Gastroesophageal sphincter (tissue), 4 donors: Measurements from ENCODE around the gene MAPK1. TPM values are rescaled to one million over a fixed set of nuclear protein-coding genes. Genes with fewer than 3 reads are reported as not detected.

Experiments
- ATAC-seq: fragments of 150-250 bp; one replicate; pipeline ENCODE4 v1.9.1; 2016; ENCODE audit warnings: mild to moderate bottlenecking, moderate library complexity
- H3K27ac ChIP-seq, 4 donors: fragments of 200-600 bp; sonication (generic) in 3 of 4; 1 replicate in 3 of 4; 2 replicates in 1 of 4; pipeline ENCODE4 v1.5.1; 2016 to 2019
- H3K27me3 ChIP-seq: fragments of 200-600 bp; sonication (generic); one replicate; pipeline ENCODE4 v1.5.1; 2019
- H3K36me3 ChIP-seq, 2 donors: fragments of 200-600 bp; sonication (generic); one replicate each; pipeline ENCODE4 v1.5.1; 2019; ENCODE audit warnings: control low read depth in 1 of 2
- H3K4me1 ChIP-seq, 3 donors: fragments of 200-600 bp; sonication (generic); 1 replicate in 2 of 3; 2 replicates in 1 of 3; pipeline ENCODE4 v1.5.1; 2016 to 2019; ENCODE audit warnings: control low read depth in 2 of 3
- H3K4me3 ChIP-seq, 2 donors: fragments of 200-600 bp; sonication (generic); one replicate each; pipeline ENCODE4 v1.5.1; 2019; ENCODE audit warnings: mild to moderate bottlenecking in 1 of 2, moderate library complexity in 1 of 2
- H3K9me3 ChIP-seq, 3 donors: fragments of 200-600 bp; sonication (generic); one replicate each; pipeline ENCODE4 v1.5.1; 2017 to 2019; ENCODE audit warnings: control low read depth in 2 of 3
- EP300 ChIP-seq: sonication (generic); formaldehyde crosslinking; IDR thresholded peaks from one replicate; pipeline ENCODE4 v1.6.1; 2017; ENCODE audit warnings: antibody characterized with exemption, mild to moderate bottlenecking
- POLR2A ChIP-seq, 2 donors: fragments of 450-650 bp; IDR thresholded peaks; one replicate each; pipeline ENCODE4 v1.6.1; 2017; ENCODE audit warnings: antibody characterized with exemption in 2 of 2, mild to moderate bottlenecking in 2 of 2, moderate library complexity in 1 of 2
- POLR2AphosphoS5 ChIP-seq: sonication (generic); formaldehyde crosslinking; IDR thresholded peaks from one replicate; pipeline ENCODE4 v1.6.1; 2017; ENCODE audit warnings: antibody characterized with exemption
- WGBS, 2 donors: methylation state at CpG; one replicate each; pipeline ENCODE4 v1.1.5; 2018; ENCODE audit warnings: low coverage in 1 of 2; 5-methylcytosine and 5-hydroxymethylcytosine counted together
- total RNA-seq, 4 donors: library from RNA; depleted of rRNA; stranded (reverse); fragments of >200 nt; gene quantifications; one replicate each; pipeline ENCODE4 v1.1.0, GENCODE V29; 2016
- TF ChIP-seq, protein P1 (sequence below), 4 experiments: fragments of 200-600 bp in 2 of 4; fragments of 450-650 bp in 2 of 4; sonication (generic) in 1 of 4; IDR thresholded peaks; one replicate each; pipeline ENCODE4 v1.5.1; 2017 to 2019; ENCODE audit warnings: antibody characterized with exemption in 4 of 4, mild to moderate bottlenecking in 2 of 4, moderate library complexity in 2 of 4

The MAPK1 gene
- total RNA-seq, 4 donors from 2014 or later, result 40.3 to 70.8 (median 57.4) TPM

DNA sequence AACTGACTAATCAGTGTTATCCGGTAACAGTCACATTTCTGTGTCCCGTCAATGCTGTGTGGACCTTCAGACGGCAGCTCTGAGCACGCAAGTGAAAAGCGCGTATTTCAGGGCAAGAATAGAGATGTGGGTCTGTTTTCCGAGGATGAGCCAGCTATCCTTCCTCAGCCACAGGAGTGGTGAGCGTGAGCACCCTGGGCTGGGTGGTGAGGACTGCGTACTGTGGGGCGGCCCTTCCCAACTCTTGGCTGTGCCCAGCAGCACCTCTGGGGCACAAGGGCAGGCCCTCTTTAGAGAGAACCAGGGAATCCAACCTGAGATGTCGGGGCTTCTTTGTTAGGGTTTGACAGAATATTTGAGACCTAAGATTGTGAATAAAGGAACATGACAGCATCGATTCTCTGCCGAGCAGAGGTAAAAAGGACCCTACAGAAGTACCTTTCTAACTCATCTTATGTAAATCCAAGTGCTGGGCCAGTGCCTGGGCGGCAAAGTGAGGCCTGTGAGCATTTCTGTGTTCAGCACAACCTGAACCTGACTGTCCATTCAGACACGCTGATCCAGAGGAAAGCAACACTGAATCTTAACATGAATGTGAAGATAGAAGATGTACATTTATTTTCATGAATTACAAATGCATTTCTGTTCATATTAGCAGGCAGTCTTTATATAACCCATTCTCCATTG, 105.3 kb downstream of the MAPK1 start:
- Histone ChIP-seq H3K9me3 (no peaks in the 10 kb centered on the region), H3K4me3 (no peak overlapping the region), H3K4me1 (peaks cover 0 to 38% (median 0%) of the 10 kb centered on the region in 3 donors), H3K36me3 (peaks cover 0 to 88% of the 10 kb centered on the region in 2 donors), H3K27me3 (no peaks in the 10 kb centered on the region), H3K27ac (peak overlapping the region in 2 of 4 donors; percentile 1 to 37)
- ATAC-seq, result no peak
- TF ChIP-seq, protein P1, sequence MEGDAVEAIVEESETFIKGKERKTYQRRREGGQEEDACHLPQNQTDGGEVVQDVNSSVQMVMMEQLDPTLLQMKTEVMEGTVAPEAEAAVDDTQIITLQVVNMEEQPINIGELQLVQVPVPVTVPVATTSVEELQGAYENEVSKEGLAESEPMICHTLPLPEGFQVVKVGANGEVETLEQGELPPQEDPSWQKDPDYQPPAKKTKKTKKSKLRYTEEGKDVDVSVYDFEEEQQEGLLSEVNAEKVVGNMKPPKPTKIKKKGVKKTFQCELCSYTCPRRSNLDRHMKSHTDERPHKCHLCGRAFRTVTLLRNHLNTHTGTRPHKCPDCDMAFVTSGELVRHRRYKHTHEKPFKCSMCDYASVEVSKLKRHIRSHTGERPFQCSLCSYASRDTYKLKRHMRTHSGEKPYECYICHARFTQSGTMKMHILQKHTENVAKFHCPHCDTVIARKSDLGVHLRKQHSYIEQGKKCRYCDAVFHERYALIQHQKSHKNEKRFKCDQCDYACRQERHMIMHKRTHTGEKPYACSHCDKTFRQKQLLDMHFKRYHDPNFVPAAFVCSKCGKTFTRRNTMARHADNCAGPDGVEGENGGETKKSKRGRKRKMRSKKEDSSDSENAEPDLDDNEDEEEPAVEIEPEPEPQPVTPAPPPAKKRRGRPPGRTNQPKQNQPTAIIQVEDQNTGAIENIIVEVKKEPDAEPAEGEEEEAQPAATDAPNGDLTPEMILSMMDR (IDR thresholded peaks at IDR 0.05), result no peak
- no peak for TF ChIP-seq POLR2A (IDR thresholded peaks at IDR 0.05)
- 88 to 90% methylated on average over 12 to 13 of the region's 15 CpGs for WGBS, 2 donors

DNA sequence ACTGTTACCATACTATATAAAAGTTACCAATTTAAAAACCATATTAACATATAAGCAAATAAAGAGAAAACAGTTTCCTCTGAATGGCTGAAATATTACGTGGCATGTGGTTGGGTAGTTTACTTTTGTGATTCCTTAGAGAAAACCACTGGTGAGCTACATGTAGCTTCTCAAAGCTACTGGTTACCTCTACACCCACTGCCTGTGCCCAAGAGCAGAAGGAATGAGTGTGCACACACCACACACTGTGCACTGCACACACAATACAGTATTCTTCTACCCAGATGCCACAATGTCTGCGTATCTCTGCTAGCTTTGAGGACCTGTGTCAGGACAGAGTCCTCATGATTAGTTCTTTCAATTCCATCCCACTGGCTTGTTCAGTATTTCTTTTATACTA, 106.4 kb downstream of the MAPK1 start:
- no peak overlapping the region for H3K27ac ChIP-seq
- TF ChIP-seq POLR2AphosphoS5, result no peak
- TF ChIP-seq, protein P1 (IDR thresholded peaks at IDR 0.05), result no peak
- TF ChIP-seq POLR2A (IDR thresholded peaks at IDR 0.05), result no peak
- no peak for TF ChIP-seq EP300
- H3K9me3 ChIP-seq, result no peaks in the 10 kb centered on the region
- no peaks in the 10 kb centered on the region for H3K27me3 ChIP-seq
- peaks cover 0 to 38% (median 0%) of the 10 kb centered on the region in 3 donors for H3K4me1 ChIP-seq
- H3K4me3 ChIP-seq, result no peak overlapping the region
- H3K36me3 ChIP-seq, result peaks cover 0 to 83% of the 10 kb centered on the region in 2 donors
- 75% methylated on average over 2 of the region's 2 CpGs for whole genome bisulfite sequencing, 2 donors
- ATAC-seq, result no peak

DNA sequence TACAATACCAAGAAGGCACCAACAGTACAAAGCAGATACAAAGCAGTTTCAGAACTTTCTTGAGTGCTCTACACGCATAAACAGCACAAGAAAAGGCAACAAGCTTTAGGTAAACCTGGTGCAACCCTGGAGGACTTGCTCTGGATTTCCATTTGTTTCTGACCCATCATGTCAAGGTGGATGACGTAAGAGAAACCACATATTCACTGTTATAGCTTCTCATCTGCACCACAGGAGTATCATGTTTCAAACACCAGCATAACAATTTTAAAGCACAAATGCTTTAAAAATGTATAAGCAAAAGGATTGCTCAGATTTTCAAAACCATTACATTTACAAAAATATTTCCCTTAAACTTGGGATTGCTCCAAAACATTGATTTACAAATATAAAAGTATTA, 106.8 kb downstream of the MAPK1 start:
- Histone ChIP-seq H3K4me1 (peaks cover 0 to 42% (median under 1%) of the 10 kb centered on the region in 3 donors), H3K36me3 (peaks cover 0 to 78% of the 10 kb centered on the region in 2 donors)
- 67 to 80% methylated on average over 1 to 2 of the region's 2 CpGs for WGBS, 2 donors

DNA sequence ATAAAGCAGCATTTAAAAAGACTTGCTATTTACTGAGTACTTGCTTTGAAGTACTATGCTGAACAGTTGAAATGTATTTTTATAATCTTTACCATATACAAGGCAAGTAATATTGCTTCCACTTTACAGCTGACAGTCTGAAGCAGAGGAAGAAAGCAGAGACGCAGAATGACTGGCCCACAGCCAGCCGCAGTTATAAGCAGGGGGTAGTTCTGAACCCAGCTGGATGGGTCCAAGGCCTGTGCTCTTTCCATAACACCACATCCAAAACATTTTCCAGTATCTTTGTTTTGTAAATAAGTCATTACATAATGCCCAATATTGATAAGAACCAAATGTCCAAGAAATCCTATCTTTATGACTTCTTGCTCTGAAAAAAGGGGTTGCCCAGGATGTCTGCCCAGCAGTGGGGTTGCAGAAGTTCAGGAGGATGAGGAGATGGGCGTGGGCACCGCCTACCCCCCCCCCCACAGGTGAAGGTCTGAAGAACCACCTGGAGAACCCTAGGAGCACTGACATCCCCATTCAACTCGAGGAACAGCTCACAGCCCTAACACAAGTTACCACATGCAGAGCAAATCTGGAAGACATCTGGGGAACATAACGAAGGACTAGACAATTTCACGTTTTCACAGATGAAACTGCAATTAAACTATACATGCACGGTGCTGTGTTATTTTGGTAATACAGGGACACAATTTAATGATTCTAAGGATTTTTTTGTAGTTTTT, 107.6 kb downstream of the MAPK1 start:
- no peak for ATAC-seq
- WGBS, 2 donors, result 72 to 81% methylated on average over 5 to 6 of the region's 8 CpGs
- Histone ChIP-seq H3K4me3 (no peak overlapping the region), H3K27me3 (no peaks in the 10 kb centered on the region), H3K27ac (no peak overlapping the region), H3K36me3 (peaks cover 0 to 70% of the 10 kb centered on the region in 2 donors), H3K4me1 (peaks cover 0 to 51% (median 8%) of the 10 kb centered on the region in 3 donors), H3K9me3 (no peaks in the 10 kb centered on the region)
- TF ChIP-seq POLR2AphosphoS5, result no peak
- no peak for TF ChIP-seq EP300
- no peak for TF ChIP-seq POLR2A (IDR thresholded peaks at IDR 0.05)
- TF ChIP-seq, protein P1 (IDR thresholded peaks at IDR 0.05), result no peak

More for the DNA sequence above, 106.8 kb downstream of the MAPK1 start:
- TF ChIP-seq, protein P1 (IDR thresholded peaks at IDR 0.05), result no peak
- TF ChIP-seq POLR2AphosphoS5, result no peak
- TF ChIP-seq EP300, result no peak
- no peak for TF ChIP-seq POLR2A (IDR thresholded peaks at IDR 0.05)
- Histone ChIP-seq H3K27ac (no peak overlapping the region), H3K9me3 (no peaks in the 10 kb centered on the region), H3K27me3 (no peaks in the 10 kb centered on the region), H3K4me3 (no peak overlapping the region)
- ATAC-seq, result no peak
